Measurements from ENCODE around the gene KAZN. TPM values are rescaled to one million over a fixed set of nuclear protein-coding genes. Genes with fewer than 3 reads are reported as not detected.
A peak's percentile ranks its signal among the peaks of the same experiment; 100 is the strongest.

Gene KAZN
- polyA plus RNA-seq, 1 experiment = 3.7 TPM

- H3K9me3 ChIP-seq (ENCODE audit: control insufficient read depth, insufficient read depth, low read length) = no peaks in the 10 kb centered on the region
- peak overlapping the region; percentile 98 for H3K27ac ChIP-seq (ENCODE audit: low read depth, low read length)
- H3K4me3 ChIP-seq (ENCODE audit: low read depth, low read length) = peak overlapping the region; percentile 52
- no peaks in the 10 kb centered on the region for H3K27me3 ChIP-seq (ENCODE audit: control insufficient read depth, insufficient read depth, low read length)
- CTCF ChIA-PET = interaction anchor here (0.6 to 3.4 kb wide), 3 partner anchors 81 to 1197 kb away, joined by 3 to 12 read pairs (median 3); no protein-coding TSS in a partner anchor
- POLR2A ChIA-PET = interaction anchor here (1.0 to 2.2 kb wide), 7 partner anchors 16 to 204 kb away, joined by 3 to 7 read pairs (median 4); no protein-coding TSS in a partner anchor
- no peak for DNase-seq (ENCODE audit: low read depth, low spot score)
- no peak for TF ChIP-seq CTCF (IDR thresholded peaks at IDR 0.05; ENCODE audit: low read depth, low read length)
Observed at GRCh38 chr1:14946011-14946359, 347.5 kb downstream of the KAZN start.

GRCh38 chr1:14946684-14947238, 348.3 kb downstream of the KAZN start:
- H3K27me3 ChIP-seq (ENCODE audit: control insufficient read depth, insufficient read depth, low read length) = no peaks in the 10 kb centered on the region
- TF ChIP-seq CTCF (IDR thresholded peaks at IDR 0.05; ENCODE audit: low read depth, low read length) = no peak
- POLR2A ChIA-PET = interaction anchor here (1.7 to 2.2 kb wide), 3 partner anchors 20 to 205 kb away, joined by 4 to 6 read pairs (median 6); no protein-coding TSS in a partner anchor
- H3K9me3 ChIP-seq (ENCODE audit: control insufficient read depth, insufficient read depth, low read length) = no peaks in the 10 kb centered on the region; the same call in 1 of the 2 replicates
- no peak for DNase-seq (ENCODE audit: low read depth, low spot score)
- peak overlapping the region; percentile 38 for H3K4me3 ChIP-seq (ENCODE audit: low read depth, low read length)
- H3K27ac ChIP-seq (ENCODE audit: low read depth, low read length) = peak overlapping the region; percentile 98
- CTCF ChIA-PET = interaction anchor here (0.6 to 3.4 kb wide), 3 partner anchors 32 to 100 kb away, joined by 3 to 12 read pairs (median 8); no protein-coding TSS in a partner anchor

DNA sequence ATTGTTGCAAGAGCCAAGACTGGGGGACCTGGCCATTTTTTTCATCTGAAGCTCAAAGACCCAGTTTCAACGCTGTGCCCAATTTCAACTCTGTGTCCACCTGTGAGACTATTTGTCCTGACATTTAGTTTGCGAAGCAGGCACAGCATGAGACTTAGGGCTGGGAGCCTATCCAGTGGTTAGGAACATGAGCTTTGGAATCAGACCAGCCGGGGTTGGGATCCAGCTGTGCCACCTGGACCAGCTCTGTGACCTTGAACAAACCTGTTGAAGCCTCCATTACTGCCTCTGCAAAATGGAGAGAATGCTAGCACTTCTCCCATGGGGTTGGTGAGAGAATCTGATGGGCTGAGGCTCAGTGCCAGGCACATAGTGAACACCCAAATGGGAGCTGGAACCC, 348.9 kb downstream of the KAZN start:
- CTCF ChIA-PET = interaction anchor here (2.0 to 3.4 kb wide), 2 partner anchors 33 to 80 kb away, joined by 8 to 12 read pairs; no protein-coding TSS in a partner anchor

DNA sequence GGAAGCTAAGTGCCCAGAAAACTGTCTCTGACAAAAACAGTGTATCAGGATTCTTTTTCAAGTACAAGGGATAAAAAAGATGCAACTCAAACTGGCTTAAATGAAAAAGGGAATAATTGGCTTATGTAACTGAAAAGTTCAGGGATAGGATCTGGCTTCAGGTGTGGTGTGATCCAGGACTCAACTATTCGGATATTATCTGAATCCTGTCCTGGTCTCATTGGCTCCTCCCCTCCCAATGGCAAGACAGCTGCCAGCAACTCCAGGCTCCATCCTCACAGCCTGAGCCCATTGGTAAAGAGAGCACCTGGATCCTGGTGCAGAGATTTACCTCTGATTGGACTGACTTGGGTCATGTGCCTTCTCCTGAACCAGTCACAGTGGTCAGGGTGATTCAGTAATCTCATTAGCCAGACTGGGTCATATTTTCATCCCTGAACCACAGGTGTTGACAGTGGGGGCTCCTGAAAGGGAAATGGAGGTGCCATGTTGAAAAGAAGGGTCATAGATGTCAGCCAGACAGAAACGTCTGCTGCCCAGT, 349.7 kb downstream of the KAZN start:
- H3K4me3 ChIP-seq (ENCODE audit: low read depth, low read length) = no peak overlapping the region
- H3K27ac ChIP-seq (ENCODE audit: low read depth, low read length) = no peak overlapping the region
- DNase-seq (ENCODE audit: low read depth, low spot score) = no peak
- ChIA-PET CTCF (interaction anchor here (2.0 to 3.4 kb wide), 2 partner anchors 34 to 79 kb away, joined by 8 to 12 read pairs; no protein-coding TSS in a partner anchor), POLR2A (no interaction called here)
- H3K27me3 ChIP-seq (ENCODE audit: control insufficient read depth, insufficient read depth, low read length) = no peaks in the 10 kb centered on the region
- H3K9me3 ChIP-seq (ENCODE audit: control insufficient read depth, insufficient read depth, low read length) = peaks cover 4% of the 10 kb centered on the region
- no peak for TF ChIP-seq CTCF (IDR thresholded peaks at IDR 0.05; ENCODE audit: low read depth, low read length)

More for the DNA sequence above, 348.9 kb downstream of the KAZN start:
- no peak for DNase-seq (ENCODE audit: low read depth, low spot score)
- H3K9me3 ChIP-seq (ENCODE audit: control insufficient read depth, insufficient read depth, low read length) = no peaks in the 10 kb centered on the region; the same call in 1 of the 2 replicates
- H3K27me3 ChIP-seq (ENCODE audit: control insufficient read depth, insufficient read depth, low read length) = no peaks in the 10 kb centered on the region
- TF ChIP-seq CTCF (IDR thresholded peaks at IDR 0.05; ENCODE audit: low read depth, low read length) = no peak
- peak overlapping the region; percentile 38 for H3K4me3 ChIP-seq (ENCODE audit: low read depth, low read length)
- POLR2A ChIA-PET = no interaction called here
- peak overlapping the region; percentile 98 for H3K27ac ChIP-seq (ENCODE audit: low read depth, low read length)

DNA sequence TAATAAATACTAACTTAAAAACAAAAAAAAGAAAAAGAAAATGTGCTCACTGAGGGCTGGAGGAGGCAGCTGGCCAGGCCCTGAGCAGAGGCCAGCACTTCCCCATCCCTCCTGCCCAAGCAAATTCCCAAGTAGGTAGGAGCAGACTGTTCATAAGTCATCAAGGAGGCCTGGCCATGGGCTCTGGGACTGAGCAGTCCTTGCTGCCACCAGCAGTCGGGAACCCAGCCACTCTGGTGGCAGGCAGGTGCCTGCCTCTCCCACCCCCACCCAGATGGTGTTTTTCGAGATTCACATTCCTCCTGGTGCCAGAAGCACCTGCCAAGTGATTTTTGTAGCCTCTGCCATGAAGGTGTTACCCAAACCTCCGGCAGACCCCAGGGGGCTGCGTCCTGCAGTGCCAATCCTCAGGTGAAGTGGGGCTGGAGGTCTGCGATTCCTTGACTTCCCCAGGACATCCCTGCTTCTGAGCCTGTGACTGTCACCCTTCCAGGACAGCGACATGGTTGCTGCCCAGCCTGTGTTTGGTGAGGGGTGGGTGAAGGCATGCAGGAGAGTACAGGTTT, 350.9 kb downstream of the KAZN start:
- POLR2A ChIA-PET = no interaction called here
- no peaks in the 10 kb centered on the region for H3K27me3 ChIP-seq (ENCODE audit: control insufficient read depth, insufficient read depth, low read length)
- no peak for TF ChIP-seq CTCF (IDR thresholded peaks at IDR 0.05; ENCODE audit: low read depth, low read length)
- CTCF ChIA-PET = interaction anchor here (3.4 kb wide), 1 partner anchor 78 kb away, joined by 12 read pairs; no protein-coding TSS in a partner anchor
- no peak overlapping the region for H3K27ac ChIP-seq (ENCODE audit: low read depth, low read length)
- DNase-seq (ENCODE audit: low read depth, low spot score) = no peak
- no peak overlapping the region for H3K4me3 ChIP-seq (ENCODE audit: low read depth, low read length)
- peaks cover 12% of the 10 kb centered on the region for H3K9me3 ChIP-seq (ENCODE audit: control insufficient read depth, insufficient read depth, low read length)
